Activated CD8-positive, alpha-beta T cell treated with anti-CD3 and anti-CD28 coated beads for 36 hours (primary cell): ENCODE results near the gene TAF5. TPM values are rescaled to one million over a fixed set of nuclear protein-coding genes. Genes with fewer than 3 reads are reported as not detected.

Experiments used
- ATAC-seq: fragments of 200-7000 bp; cut with Tn5 transposase; one replicate; pipeline ENCODE4 v1.10.0; 2021; ENCODE audit warnings: mild to moderate bottlenecking, moderate library complexity
- CTCF ChIA-PET: fragments of 350-600 bp; sonication (Branson Sonifier 250); formaldehyde crosslinking; loops from one replicate; lab custom pipeline; 2021; ENCODE audit warnings: antibody characterized with exemption; lab: Charles Lee
- POLR2A ChIA-PET: fragments of 350-600 bp; sonication (Branson Sonifier 250); formaldehyde crosslinking; loops from one replicate; lab custom pipeline; 2021; ENCODE audit warnings: antibody characterized with exemption; lab: Charles Lee
- DNase-seq: peaks from one replicate; pipeline ENCODE4 v3.0.0-alpha.2; 2020
- H3K27ac Mint-ChIP-seq: one replicate; pipeline ENCODE4 v1.8.0; 2021; ENCODE audit warnings: mild to moderate bottlenecking, mixed read lengths
- H3K27me3 Mint-ChIP-seq: one replicate; pipeline ENCODE4 v1.8.0; 2021; ENCODE audit warnings: mixed read lengths
- H3K36me3 Mint-ChIP-seq: one replicate; pipeline ENCODE4 v1.8.0; 2021; ENCODE audit warnings: low read depth, mixed read lengths
- H3K4me1 Mint-ChIP-seq: one replicate; pipeline ENCODE4 v1.8.0; 2021; ENCODE audit warnings: low read depth, mixed read lengths
- H3K4me3 Mint-ChIP-seq: one replicate; pipeline ENCODE4 v1.8.0; 2021; ENCODE audit warnings: mild to moderate bottlenecking, moderate library complexity, mixed read lengths
- H3K9me3 Mint-ChIP-seq: one replicate; pipeline ENCODE4 v1.8.0; 2021; ENCODE audit warnings: mixed read lengths
- CTCF ChIP-seq: fragments of 200-600 bp; IDR thresholded peaks from one replicate; pipeline ENCODE4 v1.8.0; 2022; ENCODE audit warnings: antibody characterized with exemption, mild to moderate bottlenecking
- intact Hi-C: fragments of 100-400 bp; cut with micrococcal nuclease; formaldehyde crosslinking; loops from one replicate; pipeline ENCODE4 v1.10.0; 2022
- total RNA-seq, 2 experiments: library from RNA; stranded (reverse); gene quantifications; one replicate each; pipeline ENCODE4 v1.2.3, GENCODE V29; 2021

Gene TAF5
- 10 to 100 TPM; 11.1 to 13.0 TPM for total RNA-seq

- Mint-ChIP-seq H3K4me3 (peak within 1 kb of the TSS; percentile 84), H3K36me3 (peaks cover 3% of the 10 kb centered on the region), H3K9me3 (no peaks in the 10 kb centered on the region), H3K27me3 (no peaks in the 10 kb centered on the region), H3K4me1 (peaks cover 22% of the 10 kb centered on the region), H3K27ac (peak within 1 kb of the TSS; percentile 90)
- ATAC-seq (peak; percentile 76), DNase-seq (peak; percentile 95)
- intact Hi-C loops: no loop called here
- CTCF ChIA-PET: interaction anchor here (1.0 kb wide), 1 partner anchor 9 kb away, joined by 4 read pairs; no protein-coding TSS in a partner anchor
- no peak for TF ChIP-seq CTCF
- POLR2A ChIA-PET: interaction anchor here (0.8 to 1.3 kb wide), 4 partner anchors 11 to 74 kb away, joined by 3 to 8 read pairs (median 4); partner anchors contain the start of genes ATP5MK, PCGF6 and PDCD11
Observed at GRCh38 chr10:103367782-103368518, at the start of gene TAF5. TAF5 (plus strand) TSS chr10:103367976; CDS start chr10:103367990, 14 bp downstream.

GRCh38 chr10:103327906-103328305 is 39.9 kb upstream of the TAF5 start:
- ChIA-PET CTCF (no interaction called here), POLR2A (no interaction called here)
- DNase-seq (no peak), ATAC-seq (no peak)
- peaks cover 23% of the 10 kb centered on the region for H3K36me3 Mint-ChIP-seq
- intact Hi-C loops: no loop called here
- no peak for TF ChIP-seq CTCF
- no peak overlapping the region for H3K4me3 Mint-ChIP-seq
- H3K4me1 Mint-ChIP-seq: no peaks in the 10 kb centered on the region
- H3K9me3 Mint-ChIP-seq: no peaks in the 10 kb centered on the region
- H3K27me3 Mint-ChIP-seq: no peaks in the 10 kb centered on the region
- no peak overlapping the region for H3K27ac Mint-ChIP-seq

- TF ChIP-seq CTCF: peak; percentile 72
- H3K4me1 Mint-ChIP-seq: no peaks in the 10 kb centered on the region
- no peak for ATAC-seq
- H3K4me3 Mint-ChIP-seq: no peak overlapping the region
- POLR2A ChIA-PET: interaction anchor here (0.5 to 1.7 kb wide), 5 partner anchors 9 to 339 kb away, joined by 3 to 5 read pairs (median 3); no protein-coding TSS in a partner anchor
- H3K36me3 Mint-ChIP-seq: peaks cover 26% of the 10 kb centered on the region
- no peak overlapping the region for H3K27ac Mint-ChIP-seq
- CTCF ChIA-PET: interaction anchor here (0.9 to 2.5 kb wide), 23 partner anchors 9 to 416 kb away, joined by 3 to 19 read pairs (median 4); partner anchors contain the start of genes ATP5MK, CNNM2, NT5C2 and PCGF6
- no peaks in the 10 kb centered on the region for H3K9me3 Mint-ChIP-seq
- intact Hi-C loops: no loop called here
- no peaks in the 10 kb centered on the region for H3K27me3 Mint-ChIP-seq
- DNase-seq: no peak
Observed at GRCh38 chr10:103333934-103334520, 33.7 kb upstream of the TAF5 start.

DNA sequence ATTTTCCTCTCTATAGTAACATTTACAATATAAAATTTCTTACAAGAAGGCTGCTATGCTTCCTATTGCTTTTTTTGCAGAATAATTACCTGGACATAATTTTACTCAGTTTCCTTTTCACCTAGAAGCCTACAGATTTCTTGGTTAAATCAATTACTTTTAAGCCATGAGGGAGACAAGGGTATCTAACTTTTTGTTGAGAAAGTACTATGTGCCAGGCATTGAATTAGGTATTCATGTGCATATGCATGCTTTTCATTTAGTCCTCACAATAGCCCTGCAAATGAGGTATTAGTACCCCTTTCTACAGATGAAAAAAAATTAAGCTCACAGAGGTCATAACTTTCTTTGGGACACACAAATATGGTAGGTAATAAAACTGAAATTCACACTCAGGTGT is 33.2 kb upstream of the TAF5 start:
- Mint-ChIP-seq H3K4me3 (no peak overlapping the region), H3K4me1 (no peaks in the 10 kb centered on the region), H3K36me3 (peaks cover 26% of the 10 kb centered on the region), H3K9me3 (no peaks in the 10 kb centered on the region), H3K27ac (no peak overlapping the region), H3K27me3 (no peaks in the 10 kb centered on the region)
- ChIA-PET POLR2A (interaction anchor here (0.5 to 1.7 kb wide), 4 partner anchors 10 to 339 kb away, joined by 3 to 5 read pairs (median 4); no protein-coding TSS in a partner anchor), CTCF (interaction anchor here (0.6 to 2.5 kb wide), 16 partner anchors 10 to 417 kb away, joined by 3 to 19 read pairs (median 4); partner anchors contain the start of genes CNNM2 and PCGF6)
- ATAC-seq (no peak), DNase-seq (no peak)
- intact Hi-C loops: no loop called here
- TF ChIP-seq CTCF: no peak
